T-cell (primary cell): ENCODE measurements around the gene TCP10L. TPM values are rescaled to one million over a fixed set of nuclear protein-coding genes. Genes with fewer than 3 reads are reported as not detected.
"Not testable (repeated sequence)": the region's sequence is repeated elsewhere in the genome, so short reads cannot be mapped to it uniquely, and the experiment has no call there.

ENCODE experiments used
- ATAC-seq, 4 experiments: fragments of 200-7000 bp in 3 of 4; fragments of 150-1000 bp in 1 of 4; cut with Tn5 transposase; replicated peaks in 1 of 4; 1 replicate in 3 of 4; 2 replicates in 1 of 4; pipeline ENCODE4 v1.10.0; 2021; ENCODE audit warnings: moderate library complexity in 3 of 4, mild to moderate bottlenecking in 2 of 4, moderate number of reproducible peaks in 1 of 4
- CTCF ChIA-PET, 2 donors: fragments of 300-600 bp; sonication (Branson Sonifier 250); formaldehyde crosslinking; loops; one replicate each; lab custom pipeline; 2022; ENCODE audit warnings: antibody characterized with exemption in 2 of 2; lab: Charles Lee
- POLR2A ChIA-PET, 2 donors: fragments of 300-600 bp; sonication (Branson Sonifier 250); formaldehyde crosslinking; loops; one replicate each; lab custom pipeline; 2022; ENCODE audit warnings: antibody characterized with exemption in 2 of 2; lab: Charles Lee
- DNase-seq, 35 experiments: peaks; one replicate each; pipeline versions ENCODE4 v3.0.0 to v3.0.0-alpha.2; 2013 to 2023
- H3K27ac ChIP-seq: one replicate; pipeline ENCODE4 v1.5.1; 2013; ENCODE audit warnings: low read length
- H3K27me3 ChIP-seq, 2 experiments: replicated peaks in 1 of 2; 1 replicate in 1 of 2; 2 replicates in 1 of 2; pipeline versions ENCODE4 v1.6.1 to v1.7.0; 2013; ENCODE audit warnings: low read length in 1 of 2, mixed read lengths in 1 of 2; ENCODE audit not compliant: control insufficient read depth in 2 of 2, insufficient read depth in 2 of 2; ENCODE audit errors: extremely low read depth in 1 of 2
- H3K36me3 ChIP-seq, 2 donors: 1 replicate in 1 of 2; 2 replicates in 1 of 2; pipeline versions ENCODE4 v1.6.1 to v1.7.0; 2013; ENCODE audit warnings: low read length in 1 of 2; ENCODE audit not compliant: control insufficient read depth in 2 of 2, insufficient read depth in 1 of 2; ENCODE audit errors: extremely low read depth in 1 of 2
- H3K4me1 ChIP-seq, 2 experiments: 1 replicate in 1 of 2; 2 replicates in 1 of 2; pipeline versions ENCODE4 v1.6.1 to v1.7.0; 2013; ENCODE audit warnings: low read length in 2 of 2, mixed read lengths in 1 of 2; ENCODE audit not compliant: insufficient read depth in 2 of 2, control insufficient read depth in 1 of 2; ENCODE audit errors: extremely low read depth in 1 of 2
- H3K4me3 ChIP-seq, 2 donors: 1 replicate in 1 of 2; 2 replicates in 1 of 2; pipeline versions ENCODE4 v1.5.1 to v1.7.0; 2013; ENCODE audit warnings: mild to moderate bottlenecking in 2 of 2, low read length in 1 of 2, moderate library complexity in 1 of 2; ENCODE audit not compliant: control insufficient read depth in 1 of 2; ENCODE audit errors: extremely low read depth in 1 of 2
- H3K9me3 ChIP-seq: 2 replicates; pipeline ENCODE4 v1.7.0; 2013
- H3K27ac Mint-ChIP-seq, 2 donors: one replicate each; pipeline ENCODE4 v1.8.0; 2020 to 2021; ENCODE audit warnings: mild to moderate bottlenecking in 2 of 2, mixed read lengths in 2 of 2
- H3K27me3 Mint-ChIP-seq, 2 donors: one replicate each; pipeline ENCODE4 v1.8.0; 2021 to 2022; ENCODE audit warnings: mixed read lengths in 2 of 2
- H3K36me3 Mint-ChIP-seq: one replicate; pipeline ENCODE4 v1.8.0; 2021; ENCODE audit warnings: mixed read lengths
- H3K4me1 Mint-ChIP-seq, 3 donors: one replicate each; pipeline ENCODE4 v1.8.0; 2020 to 2022; ENCODE audit warnings: mixed read lengths in 3 of 3, mild to moderate bottlenecking in 1 of 3
- H3K4me3 Mint-ChIP-seq, 3 donors: one replicate each; pipeline ENCODE4 v1.8.0; 2020 to 2022; ENCODE audit warnings: mild to moderate bottlenecking in 3 of 3, mixed read lengths in 3 of 3, moderate library complexity in 3 of 3
- H3K9me3 Mint-ChIP-seq, 3 donors: one replicate each; pipeline ENCODE4 v1.8.0; 2020 to 2022; ENCODE audit warnings: mixed read lengths in 3 of 3
- WGBS: methylation state at CpG from one replicate; pipeline ENCODE4 v1.1.5; 2013; ENCODE audit warnings: missing lambda C conversion rate; ENCODE audit not compliant: insufficient coverage; 5-methylcytosine and 5-hydroxymethylcytosine counted together
- total RNA-seq, 35 experiments: library from RNA in 6 of 35; stranded (reverse) in 6 of 35; fragments of 120-200 nt in 1 of 35; gene quantifications; one replicate each; pipeline versions ENCODE4 v1.2.1 to v1.2.4 and lab custom pipeline; 2013 to 2026

The TCP10L gene
- total RNA-seq, 5 donors from 2014 or later (not counting 1 experiment from before 2014, with no cell fraction given) = 0.19 to 0.73 (median 0.39) TPM; not detected in 1

DNA sequence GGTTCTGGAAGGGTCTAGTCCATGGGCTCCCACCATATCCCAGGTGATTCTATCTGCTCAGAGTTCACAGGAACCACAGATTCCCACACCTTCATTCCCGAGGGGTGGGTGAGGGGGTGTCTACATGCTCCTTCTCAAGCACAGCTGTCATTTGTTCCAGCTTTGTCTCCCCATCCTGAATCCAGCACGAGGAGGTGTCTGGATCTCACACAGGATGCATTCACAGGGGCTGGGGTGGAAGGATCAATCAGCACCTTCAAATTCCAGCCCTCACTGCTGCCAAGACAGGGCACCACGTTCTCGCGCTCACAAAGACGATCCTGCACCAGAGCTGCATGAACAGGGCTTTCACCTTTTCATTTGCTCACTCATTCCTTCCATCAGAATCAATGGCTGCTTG, 52.7 kb downstream of the TCP10L start:
- Mint-ChIP-seq H3K4me1 (peaks cover 11 to 17% (median 12%) of the 10 kb centered on the region in 3 donors), H3K36me3 (peaks cover 6% of the 10 kb centered on the region), H3K27me3 (no peaks in the 10 kb centered on the region), H3K9me3 (peaks cover 0 to 3% (median 0%) of the 10 kb centered on the region in 3 donors), H3K27ac (no peak overlapping the region), H3K4me3 (no peak overlapping the region)
- no peak for ATAC-seq
- ChIA-PET CTCF (no interaction called here), POLR2A (no interaction called here)
- Histone ChIP-seq H3K36me3 (no peaks in the 10 kb centered on the region), H3K27me3 (no peaks in the 10 kb centered on the region), H3K27ac (no peak overlapping the region), H3K4me1 (peaks cover 5 to 15% of the 10 kb centered on the region in 2 experiments), H3K9me3 (no peaks in the 10 kb centered on the region), H3K4me3 (no peak overlapping the region)
- DNase-seq = no peak
- 80% methylated on average over 1 of the region's 6 CpGs for WGBS

GRCh38 chr21:32531561-32531960, 53.8 kb downstream of the TCP10L start:
- H3K4me3 Mint-ChIP-seq, H3K27ac Mint-ChIP-seq, ATAC-seq, H3K36me3 ChIP-seq, H3K4me1 Mint-ChIP-seq, H3K9me3 Mint-ChIP-seq, H3K27me3 Mint-ChIP-seq, H3K27ac ChIP-seq, POLR2A ChIA-PET, H3K36me3 Mint-ChIP-seq, H3K4me1 ChIP-seq, DNase-seq, H3K27me3 ChIP-seq, H3K9me3 ChIP-seq, H3K4me3 ChIP-seq: not testable (repeated sequence)
- CTCF ChIA-PET = interaction anchor here in 1 of 2 donors (0.7 kb wide), 1 partner anchor 54 kb away, joined by 5 read pairs; the partner anchor contains the start of gene TCP10L
- WGBS = no CpG with 5 or more reads among the region's 3 CpGs

DNA sequence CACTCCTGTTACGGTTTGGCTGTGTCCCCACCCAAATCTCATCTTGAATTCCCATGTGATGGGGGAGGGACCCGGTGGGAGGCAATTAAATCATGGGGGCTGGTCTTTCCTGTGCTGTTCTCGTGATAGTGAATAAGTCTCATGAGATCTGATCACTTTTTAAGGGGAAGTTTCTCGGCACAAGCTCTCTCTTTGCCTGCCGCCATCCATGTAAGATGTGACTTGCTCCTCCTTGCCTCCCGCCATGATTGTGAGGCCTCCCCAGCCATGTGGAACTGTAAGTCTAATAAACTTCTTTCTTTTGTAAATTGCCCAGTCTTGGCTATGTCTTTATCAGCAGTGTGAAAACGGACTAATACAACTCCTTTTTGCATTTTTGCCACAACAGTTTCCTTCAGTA, 54.5 kb downstream of the TCP10L start:
- not testable (repeated sequence) for H3K4me3 Mint-ChIP-seq, H3K27ac Mint-ChIP-seq

GRCh38 chr21:32529679-32530078, 55.6 kb downstream of the TCP10L start:
- Histone ChIP-seq H3K4me3 (no peak overlapping the region), H3K27ac (no peak overlapping the region), H3K4me1 (no peaks in the 10 kb centered on the region), H3K27me3 (no peaks in the 10 kb centered on the region), H3K9me3 (no peaks in the 10 kb centered on the region), H3K36me3 (no peaks in the 10 kb centered on the region)
- Mint-ChIP-seq H3K36me3 (peaks cover 7% of the 10 kb centered on the region), H3K27me3 (no peaks in the 10 kb centered on the region), H3K4me1 (no peaks in the 10 kb centered on the region), H3K4me3 (no peak overlapping the region), H3K9me3 (peaks cover 0 to 3% (median 0%) of the 10 kb centered on the region in 3 donors), H3K27ac (no peak overlapping the region)
- POLR2A ChIA-PET = no interaction called here
- 64% methylated on average over 2 of the region's 4 CpGs for WGBS
- ATAC-seq = no peak
- CTCF ChIA-PET = no interaction called here
- DNase-seq = no peak

More for the DNA sequence above, 54.5 kb downstream of the TCP10L start:
- H3K27me3 Mint-ChIP-seq, CTCF ChIA-PET, H3K27ac ChIP-seq, H3K4me1 Mint-ChIP-seq, POLR2A ChIA-PET, H3K9me3 ChIP-seq, H3K36me3 ChIP-seq, H3K27me3 ChIP-seq, ATAC-seq, H3K36me3 Mint-ChIP-seq, DNase-seq, H3K9me3 Mint-ChIP-seq, H3K4me3 ChIP-seq, H3K4me1 ChIP-seq: not testable (repeated sequence)
- 90% methylated on average over 4 of the region's 7 CpGs for WGBS

DNA sequence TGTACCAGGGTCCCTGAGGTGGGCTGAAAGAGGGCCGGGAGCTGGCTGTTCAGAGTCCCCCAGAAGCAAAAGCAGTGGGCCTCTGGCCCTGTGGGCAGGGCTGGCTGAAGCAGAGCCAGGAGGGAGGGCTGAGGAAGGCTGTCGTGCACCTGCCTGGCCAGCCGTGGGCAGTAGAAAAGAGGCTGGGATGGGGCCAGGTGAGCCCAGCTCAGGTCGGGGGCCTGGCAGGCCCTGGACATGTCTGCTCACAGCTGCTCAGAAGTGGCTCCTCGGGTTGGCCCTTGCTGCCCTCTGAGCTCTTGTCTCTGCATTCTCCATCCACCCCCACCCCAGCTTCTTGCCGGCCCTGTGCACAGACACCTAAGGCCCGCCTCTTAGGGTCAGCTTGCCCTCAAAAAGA, 60.0 kb downstream of the TCP10L start:
- Histone ChIP-seq H3K4me1 (no peaks in the 10 kb centered on the region), H3K27ac (no peak overlapping the region), H3K36me3 (no peaks in the 10 kb centered on the region), H3K4me3 (no peak overlapping the region), H3K27me3 (no peaks in the 10 kb centered on the region), H3K9me3 (no peaks in the 10 kb centered on the region)
- CTCF ChIA-PET = no interaction called here
- H3K9me3 Mint-ChIP-seq = no peaks in the 10 kb centered on the region
- no peaks in the 10 kb centered on the region for H3K4me1 Mint-ChIP-seq
- no peak for DNase-seq
- no peaks in the 10 kb centered on the region for H3K27me3 Mint-ChIP-seq
- 52% methylated on average over 3 of the region's 7 CpGs for WGBS
- peaks cover 7% of the 10 kb centered on the region for H3K36me3 Mint-ChIP-seq
- POLR2A ChIA-PET = interaction anchor here in 1 of 2 donors (0.6 kb wide), 1 partner anchor 393 kb away, joined by 9 read pairs; no protein-coding TSS in a partner anchor
- H3K27ac Mint-ChIP-seq = no peak overlapping the region
- ATAC-seq = no peak
- H3K4me3 Mint-ChIP-seq = no peak overlapping the region

DNA sequence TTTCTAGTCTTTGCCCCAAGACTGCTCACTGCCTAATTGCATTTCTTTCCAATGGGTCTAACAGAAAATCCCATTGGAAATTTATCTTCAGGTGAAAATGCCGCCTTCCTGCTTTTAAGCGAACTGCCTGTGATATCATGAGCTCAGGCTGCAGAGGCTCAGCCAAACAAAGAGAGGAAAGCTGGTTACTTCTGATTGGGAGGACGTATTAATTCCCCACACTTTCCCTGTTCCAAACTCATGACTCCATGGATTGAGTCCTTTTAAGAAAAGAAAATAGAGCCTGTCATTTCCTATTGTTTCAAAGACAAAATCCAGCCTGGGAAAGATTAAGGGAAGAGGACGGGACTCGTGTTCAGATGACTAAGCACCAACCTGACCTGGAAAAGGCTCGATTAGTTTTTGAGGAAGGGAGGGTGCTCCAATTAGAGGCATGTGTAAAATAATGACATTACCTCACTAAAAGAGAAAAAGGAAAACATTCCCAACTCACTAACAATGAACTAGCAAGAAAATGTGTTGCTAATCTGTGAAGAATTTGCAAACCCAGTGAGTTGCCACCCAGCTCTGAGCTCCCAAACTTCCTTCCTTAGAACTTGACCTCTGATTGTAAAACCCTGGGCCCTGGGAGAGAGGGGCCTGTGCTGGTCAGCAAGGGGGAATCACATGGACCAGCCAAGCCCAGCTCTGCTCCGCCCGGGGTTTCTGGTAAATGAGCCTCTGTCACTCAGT, 61.2 kb downstream of the TCP10L start:
- Mint-ChIP-seq H3K27me3 (no peaks in the 10 kb centered on the region), H3K9me3 (no peaks in the 10 kb centered on the region)

More for the DNA sequence above, 61.2 kb downstream of the TCP10L start:
- H3K4me3 ChIP-seq = no peak overlapping the region
- Mint-ChIP-seq H3K4me1 (no peaks in the 10 kb centered on the region), H3K4me3 (no peak overlapping the region), H3K36me3 (peaks cover 4% of the 10 kb centered on the region), H3K27ac (no peak overlapping the region)
- H3K9me3 ChIP-seq = no peaks in the 10 kb centered on the region
- DNase-seq = no peak
- no CpG with 5 or more reads among the region's 8 CpGs for WGBS
- no peaks in the 10 kb centered on the region for H3K36me3 ChIP-seq
- no peak overlapping the region for H3K27ac ChIP-seq
- ATAC-seq = no peak
- ChIA-PET CTCF (no interaction called here), POLR2A (no interaction called here)
- H3K4me1 ChIP-seq = no peaks in the 10 kb centered on the region
- no peaks in the 10 kb centered on the region for H3K27me3 ChIP-seq
